ENCODE results near the gene TDRD12.

The TDRD12 gene

DNA sequence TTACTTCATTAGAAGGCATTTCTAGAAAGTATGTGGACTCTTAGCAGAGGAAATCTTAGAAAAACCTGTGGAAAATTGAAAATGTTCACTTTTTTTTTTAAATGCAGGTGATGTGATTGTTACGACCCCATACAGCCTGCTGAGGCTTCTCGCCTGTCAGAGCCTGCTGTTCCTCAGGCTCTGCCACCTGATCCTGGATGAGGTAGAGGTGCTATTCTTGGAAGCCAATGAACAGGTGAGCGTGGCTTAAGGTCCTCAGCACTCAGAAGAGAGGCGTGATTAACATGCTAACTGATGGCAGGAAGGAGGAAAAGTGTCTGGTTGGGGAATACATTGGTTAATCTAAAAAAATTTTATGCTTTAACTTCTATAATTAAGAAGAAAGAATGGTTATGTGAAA is 78.6 kb downstream of the TDRD12 start:
- H3K27ac ChIP-seq, result no peak overlapping the region
- TF ChIP-seq, protein P1, sequence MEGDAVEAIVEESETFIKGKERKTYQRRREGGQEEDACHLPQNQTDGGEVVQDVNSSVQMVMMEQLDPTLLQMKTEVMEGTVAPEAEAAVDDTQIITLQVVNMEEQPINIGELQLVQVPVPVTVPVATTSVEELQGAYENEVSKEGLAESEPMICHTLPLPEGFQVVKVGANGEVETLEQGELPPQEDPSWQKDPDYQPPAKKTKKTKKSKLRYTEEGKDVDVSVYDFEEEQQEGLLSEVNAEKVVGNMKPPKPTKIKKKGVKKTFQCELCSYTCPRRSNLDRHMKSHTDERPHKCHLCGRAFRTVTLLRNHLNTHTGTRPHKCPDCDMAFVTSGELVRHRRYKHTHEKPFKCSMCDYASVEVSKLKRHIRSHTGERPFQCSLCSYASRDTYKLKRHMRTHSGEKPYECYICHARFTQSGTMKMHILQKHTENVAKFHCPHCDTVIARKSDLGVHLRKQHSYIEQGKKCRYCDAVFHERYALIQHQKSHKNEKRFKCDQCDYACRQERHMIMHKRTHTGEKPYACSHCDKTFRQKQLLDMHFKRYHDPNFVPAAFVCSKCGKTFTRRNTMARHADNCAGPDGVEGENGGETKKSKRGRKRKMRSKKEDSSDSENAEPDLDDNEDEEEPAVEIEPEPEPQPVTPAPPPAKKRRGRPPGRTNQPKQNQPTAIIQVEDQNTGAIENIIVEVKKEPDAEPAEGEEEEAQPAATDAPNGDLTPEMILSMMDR (conservative IDR thresholded peaks at IDR 0.05), result no peak
- no peak for TF ChIP-seq ZFX (IDR thresholded peaks at IDR 0.05)

DNA sequence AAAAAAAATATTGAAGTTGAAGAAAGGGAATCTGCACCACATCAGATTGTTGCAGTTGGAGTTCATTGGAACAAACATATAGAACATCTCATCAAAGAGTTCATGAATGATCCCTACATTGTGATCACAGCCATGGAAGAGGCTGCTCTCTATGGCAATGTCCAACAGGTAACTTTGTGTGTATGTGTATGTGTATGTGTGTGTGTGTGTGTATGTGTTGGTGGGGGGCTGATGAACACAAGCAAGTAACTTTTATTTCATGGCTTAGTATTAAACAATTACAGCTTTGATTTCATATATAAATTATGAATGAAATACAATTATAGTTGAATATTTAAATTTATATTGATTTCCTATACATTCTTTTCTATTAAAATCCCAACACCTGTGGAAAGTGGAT is 80.6 kb downstream of the TDRD12 start:
- H3K27ac ChIP-seq, result no peak overlapping the region
- TF ChIP-seq, protein P1 (conservative IDR thresholded peaks at IDR 0.05), result no peak
- no peak for TF ChIP-seq ZFX (IDR thresholded peaks at IDR 0.05)

DNA sequence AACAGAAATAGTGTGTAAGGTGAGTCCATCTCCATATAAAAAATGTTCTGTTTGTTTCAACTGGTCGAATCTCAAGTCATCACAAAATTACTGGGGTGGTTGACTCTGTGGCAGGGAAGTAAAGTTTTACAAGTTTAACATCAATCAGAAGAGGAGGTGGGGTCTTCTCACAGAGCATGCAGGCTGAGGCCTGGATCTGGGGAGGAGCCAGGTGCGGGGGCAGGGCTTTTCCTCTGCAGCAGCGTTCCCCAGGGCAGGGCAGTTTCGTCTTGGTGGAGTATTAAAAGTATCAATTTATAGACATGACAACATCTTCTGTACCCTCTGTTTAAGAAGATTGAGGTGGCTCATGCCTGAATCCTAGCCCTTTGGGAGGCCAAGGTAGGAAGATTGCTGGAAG is 81.2 kb downstream of the TDRD12 start:
- TF ChIP-seq, protein P1 (conservative IDR thresholded peaks at IDR 0.05), result no peak
- TF ChIP-seq ZFX (IDR thresholded peaks at IDR 0.05), result no peak
- no peak overlapping the region for H3K27ac ChIP-seq

DNA sequence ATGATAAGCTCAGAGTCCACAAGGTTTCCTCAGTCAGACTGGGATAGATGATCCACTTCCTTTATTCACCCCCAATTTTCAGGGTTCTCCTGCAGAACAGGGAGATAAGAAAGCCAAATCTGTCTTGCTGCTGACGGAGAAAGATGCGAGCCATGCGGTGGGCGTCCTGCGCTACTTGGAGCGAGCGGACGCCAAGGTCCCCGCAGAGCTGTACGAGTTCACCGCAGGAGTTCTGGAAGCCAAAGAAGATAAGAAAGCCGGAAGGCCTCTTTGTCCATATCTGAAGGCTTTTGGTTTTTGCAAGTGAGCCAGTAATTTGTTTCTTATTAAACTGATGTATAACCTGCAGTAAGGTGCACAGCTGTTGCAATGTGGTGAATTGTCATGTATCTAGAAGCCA is 83.3 kb downstream of the TDRD12 start:
- TF ChIP-seq, protein P1 (conservative IDR thresholded peaks at IDR 0.05), result no peak
- H3K27ac ChIP-seq, result no peak overlapping the region

DNA sequence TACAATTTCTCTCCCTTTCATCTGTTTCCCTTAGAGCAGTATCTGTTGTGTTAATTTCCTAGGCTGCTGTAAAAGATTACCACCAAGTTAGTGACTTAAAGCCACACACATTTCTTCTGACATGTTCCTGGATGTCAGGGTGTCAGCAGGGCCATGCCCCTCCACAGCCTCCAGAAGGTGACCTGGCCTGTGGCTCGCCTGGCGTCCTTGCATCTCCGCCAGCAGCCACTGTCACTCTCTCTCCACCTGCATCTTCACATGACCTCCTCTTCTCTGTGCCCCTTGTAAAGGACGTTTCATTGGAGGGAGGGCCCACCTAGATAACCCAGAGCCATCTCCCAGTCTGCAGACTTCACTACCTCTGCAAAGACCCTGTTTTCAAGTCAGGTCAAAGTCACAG is 88.7 kb downstream of the TDRD12 start:
- no peak overlapping the region for H3K27ac ChIP-seq
- TF ChIP-seq, protein P1 (conservative IDR thresholded peaks at IDR 0.05), result no peak
- no peak for TF ChIP-seq ZFX (IDR thresholded peaks at IDR 0.05)

DNA sequence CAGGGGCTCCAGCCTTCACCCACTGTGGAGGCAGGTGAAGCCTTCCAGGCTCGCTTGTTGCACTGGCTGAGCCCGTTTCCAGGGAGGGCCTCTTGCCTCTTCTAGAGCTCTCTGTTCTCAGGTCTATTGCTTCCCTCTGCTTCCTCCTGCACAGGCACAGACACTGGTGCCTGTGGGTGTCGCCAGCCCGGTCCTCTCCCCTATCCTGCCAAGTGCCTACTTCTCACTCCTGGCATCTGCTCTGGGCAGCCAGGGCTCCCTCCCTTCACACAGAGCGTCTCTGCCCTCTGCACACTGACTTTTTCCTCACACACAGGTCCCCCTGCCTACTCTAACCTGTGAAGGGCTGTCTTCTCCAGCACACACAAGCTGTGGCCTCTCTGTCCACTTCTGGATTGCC is 89.7 kb downstream of the TDRD12 start:
- H3K27ac ChIP-seq, result no peak overlapping the region
- TF ChIP-seq, protein P1 (conservative IDR thresholded peaks at IDR 0.05), result no peak
- no peak for TF ChIP-seq ZFX (IDR thresholded peaks at IDR 0.05)

DNA sequence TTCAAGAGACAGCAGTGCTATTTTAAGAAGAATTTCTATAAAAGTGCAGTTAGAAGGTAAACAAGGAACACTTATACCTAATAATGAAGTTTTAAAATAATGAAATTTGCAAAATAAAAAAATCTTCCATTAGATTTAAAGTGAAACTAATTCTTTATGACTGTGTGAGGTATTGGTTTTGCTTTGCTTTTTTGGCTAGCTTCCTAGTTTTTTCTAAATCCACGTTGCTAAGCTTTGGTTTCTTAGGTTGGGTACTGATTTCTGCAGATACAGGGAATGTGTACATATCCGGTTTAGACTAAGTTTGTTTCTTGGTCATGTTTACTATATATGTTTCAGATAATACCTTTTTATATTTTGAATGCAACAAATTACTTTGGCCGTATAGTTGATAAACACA is 90.2 kb downstream of the TDRD12 start:
- TF ChIP-seq ZFX (IDR thresholded peaks at IDR 0.05), result no peak
- TF ChIP-seq, protein P1 (conservative IDR thresholded peaks at IDR 0.05), result no peak
- H3K27ac ChIP-seq, result no peak overlapping the region
